Esophagus squamous epithelium (tissue), 4 donors: ENCODE measurements around the gene DUSP8.

Source experiments
- CTCF ChIP-seq, 6 experiments: fragments of 450-650 bp in 4 of 6; fragments of 200-600 bp in 2 of 6; sonication (generic) in 2 of 6; IDR thresholded peaks; one replicate each; pipeline ENCODE4 v1.5.1; 2016 to 2019; ENCODE audit warnings: antibody characterized with exemption in 6 of 6, mild to moderate bottlenecking in 4 of 6, moderate library complexity in 4 of 6
- POLR2A ChIP-seq, 4 donors: fragments of 450-650 bp; IDR thresholded peaks; one replicate each; pipeline ENCODE4 v1.6.1; 2017; ENCODE audit warnings: antibody characterized with exemption in 4 of 4, mild to moderate bottlenecking in 4 of 4, moderate library complexity in 3 of 4

GRCh38 chr11:1520209-1520662 lies 51.8 kb downstream of the DUSP8 start:
- TF ChIP-seq CTCF (IDR thresholded peaks at IDR 0.05) = no peak
- TF ChIP-seq POLR2A (IDR thresholded peaks at IDR 0.05) = no peak
